ENCODE data around the gene CYP4F12.
"Not testable (repeated sequence)": the region's sequence is repeated elsewhere in the genome, so short reads cannot be mapped to it uniquely, and the experiment has no call there.

CYP4F12 gene

DNA sequence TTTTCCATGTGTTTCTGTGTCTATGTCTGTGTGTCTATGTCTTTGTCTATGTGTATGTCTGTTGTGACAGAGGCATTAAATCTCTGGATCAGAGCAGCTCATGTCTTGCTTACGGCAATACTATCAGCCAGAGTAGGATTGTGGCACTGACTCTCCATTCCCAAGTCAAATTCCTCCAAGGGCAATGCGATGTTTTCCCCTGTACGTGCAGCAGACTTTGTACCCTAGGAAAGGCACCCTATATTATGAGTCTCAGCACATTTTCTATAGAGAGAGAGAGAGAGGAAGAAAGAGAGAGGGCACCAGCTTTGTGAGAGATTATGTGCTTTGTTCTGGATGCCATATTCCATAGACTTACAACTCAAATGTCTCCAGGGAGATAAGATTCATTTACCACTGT is 21.1 kb upstream of the CYP4F12 start:
- no peak for FAIRE-seq

DNA sequence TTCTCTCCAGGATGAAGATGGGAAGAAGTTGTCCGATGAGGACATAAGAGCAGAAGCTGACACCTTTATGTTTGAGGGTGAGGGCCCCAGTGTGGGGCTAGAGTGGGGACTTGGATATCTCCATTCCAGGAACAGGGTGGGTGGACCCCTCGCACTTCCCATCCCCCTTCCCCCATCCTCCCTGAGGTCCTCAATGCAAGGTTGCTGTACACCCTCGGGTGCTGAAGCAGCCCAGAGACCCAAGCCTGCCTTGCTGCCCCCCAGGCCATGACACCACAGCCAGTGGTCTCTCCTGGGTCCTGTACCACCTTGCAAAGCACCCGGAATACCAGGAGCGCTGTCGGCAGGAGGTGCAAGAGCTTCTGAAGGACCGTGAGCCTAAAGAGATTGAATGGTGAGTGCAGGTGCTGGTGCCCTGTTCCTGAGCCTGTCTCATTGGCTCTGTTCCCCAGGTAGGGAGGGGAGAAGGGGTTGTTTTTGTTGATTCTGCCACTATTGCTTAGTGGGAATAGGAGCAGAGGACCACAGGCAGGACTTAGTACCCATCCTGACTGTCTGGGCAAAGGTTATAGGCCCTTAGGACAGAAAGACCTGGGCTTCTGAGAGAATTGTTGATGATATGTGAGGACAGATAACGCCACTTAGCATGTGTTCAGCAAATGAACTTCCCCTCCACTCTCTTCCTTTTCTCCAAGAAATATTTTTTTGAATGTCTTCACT is 20.2 kb upstream of the CYP4F12 start:
- no peak for FAIRE-seq

DNA sequence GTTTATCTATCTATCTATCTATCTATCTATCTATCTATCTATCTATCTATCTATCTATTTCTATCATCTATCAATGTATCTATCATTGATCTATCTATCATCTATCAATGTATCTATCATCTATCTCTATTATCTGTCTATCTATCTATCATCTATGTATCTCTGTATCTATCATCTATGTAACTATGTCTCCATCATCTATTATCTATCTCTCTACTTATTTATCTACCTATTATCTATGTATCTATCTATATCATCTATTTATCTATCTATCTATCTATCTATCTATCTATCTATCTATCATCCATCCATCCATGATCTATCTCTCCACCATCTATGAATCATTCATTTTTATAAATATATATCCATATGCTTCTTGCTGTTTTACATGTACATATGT is 16.4 kb upstream of the CYP4F12 start:
- FAIRE-seq, result no peak

DNA sequence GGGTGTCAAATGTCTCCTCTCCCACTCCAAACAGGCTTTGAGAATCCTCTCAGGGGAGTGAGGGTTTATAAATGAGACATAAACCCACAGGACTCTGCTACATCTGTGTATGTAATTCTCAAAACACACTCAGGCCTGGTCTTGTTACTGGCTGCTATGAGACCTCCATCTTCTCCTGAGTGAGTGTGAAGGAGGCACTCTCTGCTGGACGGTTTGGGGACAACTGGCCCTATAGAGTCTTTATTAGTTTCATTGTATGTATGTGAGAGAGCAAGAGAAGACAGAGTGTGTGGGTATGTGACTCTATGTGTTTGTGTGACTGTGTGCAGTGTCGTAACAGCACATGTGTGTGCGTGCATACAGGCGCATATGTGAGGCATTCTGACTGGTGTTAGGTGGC is 9.6 kb upstream of the CYP4F12 start:
- no peak for FAIRE-seq

DNA sequence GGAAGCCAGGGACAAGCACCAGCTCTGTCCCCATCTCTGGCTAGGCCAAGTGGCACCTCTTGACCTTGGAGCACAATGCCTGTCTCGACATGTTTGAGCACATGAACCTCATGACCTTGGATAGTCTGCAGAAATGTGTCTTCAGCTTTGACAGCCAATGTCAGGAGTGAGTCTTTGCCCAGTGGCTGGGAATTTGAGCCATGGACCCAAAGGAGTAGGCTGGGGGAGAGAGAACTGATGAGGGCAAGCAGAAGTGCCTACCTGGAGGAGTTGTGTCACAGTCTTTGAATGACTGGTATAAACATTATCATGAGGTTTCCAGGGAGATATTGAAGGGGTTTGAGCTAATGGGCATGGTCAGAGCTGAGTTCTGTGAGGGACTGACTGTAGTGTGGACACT is 6.7 kb upstream of the CYP4F12 start:
- no peak for FAIRE-seq

DNA sequence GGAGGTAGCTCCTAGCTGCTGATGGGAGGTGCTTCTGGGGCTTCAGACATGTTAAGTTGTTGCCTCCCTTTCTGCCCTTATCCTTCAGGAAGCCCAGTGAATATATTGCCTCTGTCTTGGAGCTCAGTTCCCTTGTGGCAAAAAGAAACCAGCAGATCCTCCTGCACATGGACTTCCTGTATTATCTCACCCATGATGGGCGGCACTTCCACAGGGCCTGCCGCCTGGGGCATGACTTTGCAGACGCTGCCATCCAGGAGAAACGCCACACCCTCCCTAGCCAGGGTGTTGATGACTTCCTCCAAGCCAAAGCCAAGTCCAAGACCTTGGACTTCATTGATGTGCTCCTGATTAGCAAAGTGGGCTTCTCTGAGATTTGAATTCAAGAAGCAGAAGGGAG is 6.0 kb upstream of the CYP4F12 start:
- no peak for FAIRE-seq

DNA sequence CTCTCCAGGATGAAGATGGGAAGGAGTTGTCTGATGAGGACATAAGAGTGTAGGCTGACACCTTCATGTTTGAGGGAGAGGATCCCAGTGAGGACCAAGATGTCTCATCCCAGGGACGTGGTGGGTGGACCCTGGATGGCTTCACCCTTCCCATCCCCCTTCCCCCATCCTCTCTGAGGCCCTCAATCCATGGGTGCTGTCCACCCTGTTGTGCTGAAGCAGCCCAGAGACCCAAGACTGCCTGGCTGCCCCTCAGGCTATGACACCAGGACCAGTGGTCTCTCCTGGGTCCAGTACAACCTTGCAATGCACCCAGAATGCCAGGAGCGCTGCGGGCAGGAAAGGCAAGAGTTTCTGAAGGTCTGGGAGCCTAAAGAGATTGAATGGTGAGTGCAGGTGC is 3.4 kb upstream of the CYP4F12 start:
- FAIRE-seq, result no peak

DNA sequence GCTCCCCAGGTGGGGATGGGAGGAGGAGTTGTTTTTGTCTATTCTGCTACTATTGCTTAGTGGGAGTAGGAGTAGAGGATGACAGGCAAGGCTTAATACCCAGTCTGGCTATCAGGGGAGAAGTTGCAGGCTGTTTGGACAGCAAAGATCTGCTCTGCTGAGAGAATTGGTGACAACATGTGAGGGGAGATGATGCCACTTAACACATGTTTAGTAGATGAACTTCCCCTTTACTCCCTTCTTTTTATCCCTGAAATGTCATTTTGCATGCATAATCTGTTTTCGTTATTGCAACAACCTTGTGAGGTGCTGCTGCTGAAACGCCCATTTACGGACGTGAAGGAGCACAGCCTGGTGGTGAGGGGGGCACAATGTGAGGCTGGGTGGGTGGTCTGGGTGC is 3.0 kb upstream of the CYP4F12 start:
- no peak for FAIRE-seq

DNA sequence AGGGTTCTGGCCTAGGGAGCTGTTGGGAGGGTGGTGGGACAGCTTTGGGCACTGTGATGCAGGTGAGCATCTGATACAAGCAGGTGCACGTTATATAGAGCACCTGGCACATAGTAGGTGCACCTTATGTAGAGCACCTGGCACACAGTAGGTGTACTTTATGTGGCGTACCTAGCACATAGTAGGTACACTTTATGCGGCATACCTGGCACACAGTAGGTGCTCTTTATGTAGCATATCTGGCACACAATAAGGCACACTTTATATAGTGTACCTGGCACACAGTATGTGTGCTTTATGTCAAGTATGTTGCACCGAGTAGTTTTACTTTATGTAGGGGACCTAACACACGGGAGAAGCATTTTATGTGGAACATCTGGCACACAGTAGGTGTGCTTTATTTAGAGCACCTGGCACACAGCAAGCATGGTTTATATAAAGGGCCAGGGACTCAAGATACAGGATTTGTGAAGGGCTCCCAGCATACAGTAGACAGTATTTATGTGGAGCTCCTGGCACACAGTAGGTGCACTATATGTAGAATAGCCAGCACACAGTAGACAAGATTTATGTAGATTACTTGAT is 1.6 kb upstream of the CYP4F12 start:
- no peak for FAIRE-seq

DNA sequence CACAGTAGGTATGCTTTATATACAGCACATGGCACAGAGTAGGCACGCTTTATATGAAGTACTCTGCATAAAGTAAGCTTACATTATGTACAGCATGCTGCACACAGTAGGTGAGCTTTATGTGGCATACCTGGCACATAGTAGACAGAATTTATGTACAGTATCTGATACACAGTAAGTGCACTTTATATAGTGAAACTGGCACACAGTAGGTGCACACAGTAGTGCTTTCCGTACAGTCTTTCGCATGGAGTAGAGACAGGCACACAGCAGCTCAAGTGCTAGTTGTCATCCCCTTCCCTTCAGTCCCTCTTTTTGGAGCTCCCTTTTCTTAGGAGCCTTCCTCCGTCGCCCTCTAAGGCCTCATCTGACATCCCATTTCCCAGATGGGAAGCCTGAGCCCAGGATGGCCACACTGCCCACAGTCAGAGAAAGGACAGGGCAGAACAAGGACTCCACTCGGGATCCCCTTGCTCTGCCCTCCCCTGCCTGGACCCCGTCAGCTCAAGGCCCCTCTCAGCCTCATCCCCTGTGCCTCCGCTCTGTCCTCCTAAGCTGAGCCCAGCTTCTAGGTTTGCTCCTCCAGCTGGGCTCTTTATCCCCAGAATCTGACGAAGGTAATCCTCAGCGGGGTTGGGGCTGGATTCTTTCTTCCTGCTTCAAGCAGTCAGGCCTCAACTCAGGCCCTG is 852 bp upstream of the CYP4F12 start:
- FAIRE-seq, result no peak

DNA sequence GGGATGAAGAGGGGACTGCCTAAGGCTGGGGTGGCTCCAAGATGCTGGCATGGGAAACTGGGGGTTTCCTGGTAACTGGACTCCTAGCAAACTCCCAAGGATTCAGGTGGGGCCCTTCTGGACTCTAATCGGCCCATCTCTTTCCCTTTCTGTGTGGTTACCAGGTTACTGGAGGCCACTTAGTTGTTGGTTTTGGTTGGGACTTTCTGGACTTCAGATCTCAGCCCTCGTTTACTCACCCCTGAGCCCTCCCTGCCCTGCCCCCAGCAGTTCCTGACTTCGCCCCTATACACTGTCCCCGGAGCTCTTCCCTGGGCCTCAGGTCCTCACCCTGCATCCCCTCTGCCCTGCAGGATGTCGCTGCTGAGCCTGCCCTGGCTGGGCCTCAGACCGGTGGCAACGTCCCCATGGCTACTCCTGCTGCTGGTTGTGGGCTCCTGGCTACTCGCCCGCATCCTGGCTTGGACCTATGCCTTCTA is 328 bp downstream of the CYP4F12 start:
- FAIRE-seq, result no peak

DNA sequence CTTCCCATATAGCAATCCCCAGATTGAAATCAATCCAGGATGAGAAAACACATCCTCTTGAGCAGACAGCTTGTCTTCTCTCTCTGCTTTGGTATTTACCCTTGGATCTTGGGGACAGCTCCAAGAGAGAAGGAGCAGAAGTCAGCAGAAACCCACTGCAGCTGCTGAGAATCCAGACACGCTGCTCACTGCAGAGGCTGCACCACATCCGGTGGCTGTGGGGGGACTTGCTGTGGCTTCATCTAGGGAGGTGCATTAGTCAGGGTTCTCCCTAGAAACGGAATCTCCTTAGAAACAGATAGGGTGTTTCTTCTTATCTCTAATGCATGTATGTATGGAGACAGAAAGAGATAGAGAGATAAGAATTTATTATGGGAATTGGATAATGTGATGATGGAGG is 2.7 kb downstream of the CYP4F12 start:
- FAIRE-seq, result no peak

DNA sequence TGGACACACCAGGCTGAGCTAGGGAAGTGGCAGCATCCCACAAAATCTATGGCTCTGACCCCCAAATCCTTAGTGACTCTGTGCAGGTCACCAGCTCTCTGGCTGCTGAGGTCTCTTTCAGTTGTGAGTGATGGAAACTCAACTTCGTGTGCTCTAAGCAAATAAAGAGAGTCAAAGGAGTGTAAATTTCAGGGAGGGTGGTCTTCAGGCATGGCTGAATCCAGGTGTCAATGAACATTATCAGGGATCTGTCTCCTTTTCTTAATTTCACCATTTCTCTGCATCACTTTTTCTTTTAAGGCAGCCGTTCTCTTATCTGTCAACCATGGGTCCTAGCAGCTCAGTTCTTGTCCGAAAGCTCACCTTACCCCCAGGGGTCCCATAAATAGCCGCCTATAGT is 6.2 kb downstream of the CYP4F12 start:
- no peak for FAIRE-seq

DNA sequence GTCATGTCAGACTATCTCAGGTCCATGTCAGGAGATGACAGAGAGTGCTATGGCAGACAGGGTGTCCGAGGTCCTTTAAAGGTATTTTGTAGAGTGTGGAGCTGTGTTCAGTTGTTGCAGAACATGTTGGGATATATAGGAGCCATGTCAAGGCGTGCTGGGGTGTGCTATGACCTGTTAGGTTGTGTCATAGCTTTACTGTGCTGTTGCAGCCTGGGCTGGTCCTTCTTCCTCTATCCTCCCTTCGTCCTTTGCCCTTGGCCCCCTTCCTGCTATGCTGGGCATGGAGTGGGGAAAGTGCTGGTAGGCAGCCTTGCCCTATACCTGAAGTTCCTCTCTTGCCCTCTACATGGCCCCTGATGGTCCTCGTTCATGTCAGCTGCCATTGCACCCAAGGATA is 7.0 kb downstream of the CYP4F12 start:
- FAIRE-seq, result not testable (repeated sequence)

DNA sequence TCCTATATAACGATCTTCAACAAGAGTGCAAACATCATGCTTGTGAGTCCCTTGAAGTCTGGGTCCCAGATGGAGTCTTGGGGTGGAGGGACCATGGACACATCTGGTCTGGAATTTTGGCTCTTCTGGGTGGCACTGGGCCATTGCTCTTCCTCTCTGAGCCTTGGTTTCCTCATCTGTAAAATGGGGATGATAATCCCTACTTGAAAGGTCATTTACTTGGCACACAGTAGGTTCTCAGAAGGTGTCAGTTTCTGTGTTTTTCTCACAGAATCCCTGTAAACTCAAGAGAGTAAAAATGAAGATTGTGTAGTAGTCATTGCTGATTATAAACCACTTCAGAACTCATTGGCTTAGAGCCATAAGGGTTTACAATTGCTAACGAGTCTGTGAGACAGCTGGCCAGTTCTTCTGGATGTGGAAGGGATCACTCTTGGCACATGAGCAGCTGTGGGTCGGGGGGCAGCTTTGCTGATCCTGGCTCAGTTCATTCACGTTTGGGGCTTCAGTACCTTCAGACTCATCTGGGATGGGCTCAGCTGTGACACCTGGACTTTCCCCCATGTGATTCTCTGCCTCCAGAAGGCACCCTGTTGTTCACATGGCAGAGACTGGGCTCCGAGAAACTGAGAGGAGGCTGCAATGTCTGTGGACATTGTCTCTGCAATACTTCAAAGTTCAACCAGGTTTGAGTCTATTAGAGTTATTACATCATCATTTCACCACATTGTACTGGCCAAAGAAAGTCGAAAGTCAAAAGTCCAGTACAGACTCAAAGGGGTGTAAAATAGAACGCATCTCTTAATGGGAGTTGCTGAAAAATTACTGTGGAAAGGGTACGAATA is 7.8 kb downstream of the CYP4F12 start:
- no peak for FAIRE-seq

DNA sequence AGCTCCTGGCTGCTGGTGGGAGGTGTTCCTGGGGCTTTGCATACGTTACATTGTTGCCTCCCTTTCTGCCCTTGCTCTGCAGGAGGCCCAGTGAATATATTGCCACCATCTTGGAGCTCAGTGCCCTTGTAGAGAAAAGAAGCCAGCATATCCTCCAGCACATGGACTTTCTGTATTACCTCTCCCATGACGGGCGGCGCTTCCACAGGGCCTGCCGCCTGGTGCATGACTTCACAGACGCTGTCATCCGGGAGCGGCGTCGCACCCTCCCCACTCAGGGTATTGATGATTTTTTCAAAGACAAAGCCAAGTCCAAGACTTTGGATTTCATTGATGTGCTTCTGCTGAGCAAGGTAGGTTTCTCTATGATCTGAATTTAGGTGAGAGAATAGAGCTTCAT is 10.5 kb downstream of the CYP4F12 start:
- FAIRE-seq, result no peak

DNA sequence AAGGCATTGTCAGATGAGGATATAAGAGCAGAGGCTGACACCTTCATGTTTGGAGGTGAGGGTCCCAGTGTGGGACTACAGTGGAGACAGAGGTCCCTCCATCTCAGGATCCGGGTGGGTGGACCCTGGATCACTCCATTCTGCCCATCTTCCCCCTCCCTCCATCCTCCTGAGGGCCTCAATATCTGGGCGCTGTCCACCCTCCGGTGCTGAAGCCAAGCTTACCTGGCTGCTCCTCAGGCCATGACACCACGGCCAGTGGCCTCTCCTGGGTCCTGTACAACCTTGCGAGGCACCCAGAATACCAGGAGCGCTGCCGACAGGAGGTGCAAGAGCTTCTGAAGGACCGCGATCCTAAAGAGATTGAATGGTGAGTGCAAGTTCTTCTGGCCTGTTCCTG is 11.9 kb downstream of the CYP4F12 start:
- FAIRE-seq, result no peak

DNA sequence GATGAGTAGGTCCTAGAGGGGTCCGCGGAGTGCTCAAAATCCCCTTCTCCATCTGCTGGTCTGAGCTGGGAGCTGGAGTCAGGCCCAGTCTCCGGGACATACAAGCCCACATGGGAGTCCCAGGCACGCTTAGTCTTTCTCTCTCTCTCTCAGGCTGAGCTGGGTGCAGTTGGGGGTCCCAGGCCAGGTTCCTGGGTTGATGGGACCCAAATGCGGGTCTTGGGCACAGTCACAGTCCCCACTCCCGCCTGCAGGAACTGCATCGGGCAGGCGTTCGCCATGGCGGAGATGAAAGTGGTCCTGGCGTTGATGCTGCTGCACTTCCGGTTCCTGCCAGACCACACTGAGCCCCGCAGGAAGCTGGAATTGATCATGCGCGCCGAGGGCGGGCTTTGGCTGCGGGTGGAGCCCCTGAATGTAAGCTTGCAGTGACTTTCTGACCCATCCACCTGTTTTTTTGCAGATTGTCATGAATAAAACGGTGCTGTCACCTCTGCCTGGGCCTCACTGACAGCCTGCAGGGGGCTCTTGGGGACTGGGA is 23.8 kb downstream of the CYP4F12 start:
- FAIRE-seq, result no peak

DNA sequence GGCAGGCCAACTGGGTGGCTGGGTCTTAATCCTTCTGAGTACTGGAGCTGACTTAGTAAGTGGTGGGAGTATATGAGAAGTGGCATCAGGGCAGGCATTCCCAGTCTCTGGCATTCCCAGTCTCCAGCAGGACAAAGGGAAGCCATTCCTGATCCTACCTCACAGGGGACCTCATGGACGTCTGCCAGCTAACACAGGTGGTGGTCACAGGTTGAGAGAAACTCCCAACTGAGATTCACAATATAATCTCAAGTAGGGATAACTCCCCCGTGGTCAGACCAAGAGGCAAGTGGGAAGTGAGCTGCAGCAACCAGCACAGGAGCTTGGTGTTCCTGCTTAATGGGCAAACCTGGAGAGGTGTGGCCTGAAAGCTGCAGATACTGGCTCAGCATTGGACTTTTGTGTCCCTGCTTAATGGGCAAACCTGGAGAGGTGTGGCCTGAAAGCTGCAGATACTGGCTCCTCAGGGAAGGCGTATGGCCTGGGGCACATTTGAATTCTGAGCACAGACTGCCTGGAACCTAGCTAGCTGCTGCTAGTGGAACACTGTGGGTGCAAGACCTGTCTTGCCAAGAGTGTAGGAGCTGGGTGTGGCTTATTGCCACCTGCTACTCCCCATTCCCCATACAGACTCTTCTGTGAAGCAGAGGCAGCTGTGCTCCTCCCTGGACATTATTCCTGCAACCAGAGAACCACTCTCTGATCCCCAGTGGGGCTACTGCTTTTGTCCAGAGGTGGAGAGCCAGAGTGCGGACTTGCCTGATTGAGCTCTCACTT is 29.1 kb downstream of the CYP4F12 start:
- FAIRE-seq, result no peak

DNA sequence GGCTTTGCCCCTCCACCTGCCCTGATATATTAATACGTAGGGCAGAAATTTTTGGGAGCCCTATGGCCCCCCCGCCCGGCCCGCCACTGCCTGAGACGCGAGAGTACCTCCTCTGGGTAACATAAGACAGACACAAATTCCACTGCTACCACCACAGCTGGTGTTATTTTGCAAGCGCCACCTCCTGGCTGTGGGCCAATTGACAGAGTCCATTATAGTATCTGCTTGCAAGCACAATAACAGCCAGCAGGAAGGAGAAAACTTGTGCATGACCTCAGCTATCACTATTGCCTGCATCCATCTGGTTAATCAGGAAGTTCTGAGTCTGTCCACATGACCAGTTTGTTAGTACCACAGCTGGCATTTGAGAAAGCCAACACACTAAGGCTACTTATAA is 29.6 kb downstream of the CYP4F12 start:
- no peak for FAIRE-seq

DNA sequence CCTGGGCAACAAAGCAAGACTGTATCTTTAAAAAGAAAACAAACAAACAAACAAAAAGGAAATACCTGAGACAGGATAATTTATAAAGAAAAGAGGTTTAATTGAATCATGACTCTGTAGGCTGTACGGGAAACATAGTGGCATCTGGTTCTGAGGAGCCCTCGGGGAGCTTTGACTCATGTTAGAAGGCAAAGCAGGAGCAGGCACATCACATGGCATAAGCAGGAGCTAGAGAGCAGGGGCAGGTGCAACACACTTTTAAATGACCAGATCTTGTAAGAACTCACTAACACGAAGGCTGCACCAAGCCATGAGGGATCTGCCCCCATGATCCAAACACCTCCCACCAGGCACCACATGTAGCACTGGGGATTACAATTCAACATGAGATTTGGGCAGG is 41.8 kb downstream of the CYP4F12 start:
- no peak for FAIRE-seq

DNA sequence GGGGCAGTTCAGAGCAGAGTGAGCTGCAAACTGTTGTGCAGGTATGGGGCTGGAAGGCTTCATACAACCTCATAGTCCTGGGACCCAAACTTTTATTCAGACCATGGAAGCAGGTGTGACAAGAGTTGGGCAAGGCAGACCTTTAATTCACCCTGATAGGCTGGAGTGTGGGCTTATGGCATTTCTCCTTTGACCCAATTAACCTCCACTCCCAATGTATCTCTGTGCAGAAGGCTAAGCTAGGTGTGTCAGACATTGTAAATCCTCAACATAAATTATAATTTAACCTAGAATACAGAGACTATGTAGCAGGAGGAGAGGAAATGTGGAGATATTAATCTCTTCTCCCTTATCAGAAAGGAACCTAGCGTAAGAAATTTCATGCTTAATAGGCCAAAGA is 42.8 kb downstream of the CYP4F12 start:
- FAIRE-seq, result no peak
